Bronchial epithelial cell (primary cell): ENCODE data around the gene SNX32. TPM values are rescaled to one million over a fixed set of nuclear protein-coding genes. Genes with fewer than 3 reads are reported as not detected.
A peak's percentile ranks its signal among the peaks of the same experiment; 100 is the strongest.
"Not testable (repeated sequence)": the region's sequence is repeated elsewhere in the genome, so short reads cannot be mapped to it uniquely, and the experiment has no call there.

Source experiments
- DNase-seq: peaks from one replicate; pipeline ENCODE4 v3.0.0-alpha.2; 2010; ENCODE audit warnings: low read depth
- FAIRE-seq: peaks from 2 replicates; lab custom pipeline; 2011; peaks lifted over from hg19 to GRCh38; lab: Jason Lieb, UNC
- H3K27me3 ChIP-seq: 2 replicates; pipeline ENCODE4 v1.5.1; 2011; ENCODE audit warnings: low read length; ENCODE audit not compliant: control insufficient read depth, insufficient read depth
- H3K36me3 ChIP-seq: 2 replicates; pipeline ENCODE4 v1.5.1; 2011; ENCODE audit warnings: low read length; ENCODE audit not compliant: control insufficient read depth, insufficient read depth
- H3K4me3 ChIP-seq: 2 replicates; pipeline ENCODE4 v1.5.1; 2011; ENCODE audit warnings: mild to moderate bottlenecking, low read depth, low read length, control low read depth
- total RNA-seq: library from RNA; depleted of rRNA; stranded (reverse); fragments of >200 nt; gene quantifications from 2 replicates; pipeline ENCODE4 v1.2.1, GENCODE V29; 2014
- TF ChIP-seq, protein P1 (sequence below): IDR thresholded peaks from 2 replicates; pipeline ENCODE4 v1.5.1; 2011; ENCODE audit warnings: mild to moderate bottlenecking, moderate library complexity, low read length, control low read depth, inconsistent platforms; ENCODE audit not compliant: insufficient read depth, severe bottlenecking

SNX32 gene
- total RNA-seq, 1 donor from 2014 or later, result not detected

DNA sequence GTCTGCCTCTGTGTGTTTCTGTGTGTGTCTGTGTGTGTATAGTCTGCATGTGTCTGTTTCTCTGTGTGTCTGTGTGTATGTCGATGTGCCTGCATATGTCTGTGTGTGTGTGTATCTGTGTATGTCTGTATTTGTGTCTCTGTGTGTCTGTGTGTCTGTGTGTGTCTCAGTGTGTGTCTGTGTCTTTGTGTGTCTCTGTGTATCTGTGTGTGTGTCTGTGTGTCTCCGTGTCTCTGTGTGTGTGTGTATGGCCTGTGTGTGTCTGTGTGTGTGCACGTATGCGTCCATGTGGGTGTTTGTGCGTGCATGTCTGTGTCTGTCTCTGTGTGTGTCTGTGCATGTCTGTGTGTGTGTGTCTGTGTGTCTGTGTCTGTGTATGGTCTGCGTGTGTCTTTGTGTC lies 439 bp downstream of the SNX32 start:
- Histone ChIP-seq H3K4me3 (peak overlapping the region; percentile 39), H3K27me3 (peaks cover 1% of the 10 kb centered on the region), H3K36me3 (no peaks in the 10 kb centered on the region)
- TF ChIP-seq, protein P1, sequence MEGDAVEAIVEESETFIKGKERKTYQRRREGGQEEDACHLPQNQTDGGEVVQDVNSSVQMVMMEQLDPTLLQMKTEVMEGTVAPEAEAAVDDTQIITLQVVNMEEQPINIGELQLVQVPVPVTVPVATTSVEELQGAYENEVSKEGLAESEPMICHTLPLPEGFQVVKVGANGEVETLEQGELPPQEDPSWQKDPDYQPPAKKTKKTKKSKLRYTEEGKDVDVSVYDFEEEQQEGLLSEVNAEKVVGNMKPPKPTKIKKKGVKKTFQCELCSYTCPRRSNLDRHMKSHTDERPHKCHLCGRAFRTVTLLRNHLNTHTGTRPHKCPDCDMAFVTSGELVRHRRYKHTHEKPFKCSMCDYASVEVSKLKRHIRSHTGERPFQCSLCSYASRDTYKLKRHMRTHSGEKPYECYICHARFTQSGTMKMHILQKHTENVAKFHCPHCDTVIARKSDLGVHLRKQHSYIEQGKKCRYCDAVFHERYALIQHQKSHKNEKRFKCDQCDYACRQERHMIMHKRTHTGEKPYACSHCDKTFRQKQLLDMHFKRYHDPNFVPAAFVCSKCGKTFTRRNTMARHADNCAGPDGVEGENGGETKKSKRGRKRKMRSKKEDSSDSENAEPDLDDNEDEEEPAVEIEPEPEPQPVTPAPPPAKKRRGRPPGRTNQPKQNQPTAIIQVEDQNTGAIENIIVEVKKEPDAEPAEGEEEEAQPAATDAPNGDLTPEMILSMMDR, result no peak
- DNase-seq, result no peak
- peak; percentile 92 for FAIRE-seq

DNA sequence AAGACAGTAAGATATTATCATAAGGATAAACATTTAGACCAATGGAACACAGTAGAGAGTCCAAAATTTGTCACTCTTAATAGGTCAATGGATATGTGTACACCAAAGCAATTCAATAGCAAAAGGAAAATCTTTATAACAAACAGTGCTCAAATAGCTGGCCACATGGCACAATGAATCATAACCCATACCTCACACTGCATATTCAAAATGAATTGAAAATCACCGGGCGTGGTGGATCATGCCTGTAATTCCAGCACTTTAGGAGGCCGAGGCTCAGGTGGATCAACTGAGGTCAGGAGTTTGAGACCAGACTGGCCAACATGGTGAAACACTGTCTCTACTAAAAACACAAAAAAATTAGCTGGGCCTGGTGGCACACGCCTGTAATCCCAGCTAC lies 8.4 kb downstream of the SNX32 start:
- Histone ChIP-seq H3K27me3 (no peaks in the 10 kb centered on the region), H3K36me3 (no peaks in the 10 kb centered on the region), H3K4me3 (no peak overlapping the region)
- TF ChIP-seq, protein P1, result no peak
- FAIRE-seq (no peak), DNase-seq (no peak)

DNA sequence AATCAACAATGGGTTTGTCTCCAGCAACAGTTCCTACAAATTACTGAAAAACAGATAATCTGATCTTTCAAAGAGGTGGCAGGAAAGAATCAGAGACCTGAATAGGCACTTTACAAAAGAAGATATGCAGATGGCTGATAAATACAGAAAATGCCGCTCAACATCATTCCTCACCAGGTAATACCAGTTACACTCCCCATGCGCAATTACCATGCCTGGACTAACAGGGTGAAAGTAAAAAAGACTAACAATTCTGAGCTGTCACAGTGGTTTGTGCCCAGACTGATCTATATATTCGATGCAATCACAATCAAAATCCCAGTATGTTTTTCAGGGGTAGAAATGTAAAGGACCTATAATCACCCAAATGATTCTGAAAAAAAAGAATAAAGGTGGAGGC lies 10.0 kb downstream of the SNX32 start:
- no peaks in the 10 kb centered on the region for H3K27me3 ChIP-seq
- no peaks in the 10 kb centered on the region for H3K36me3 ChIP-seq
- no peak for DNase-seq
- TF ChIP-seq, protein P1, result no peak
- H3K4me3 ChIP-seq, result no peak overlapping the region
- no peak for FAIRE-seq

GRCh38 chr11:65844231-65844872 lies 10.6 kb downstream of the SNX32 start:
- TF ChIP-seq, protein P1, result no peak
- FAIRE-seq, result no peak
- no peaks in the 10 kb centered on the region for H3K36me3 ChIP-seq
- no peak for DNase-seq
- H3K27me3 ChIP-seq, result no peaks in the 10 kb centered on the region
- H3K4me3 ChIP-seq, result no peak overlapping the region

- DNase-seq (no peak), FAIRE-seq (no peak)
- Histone ChIP-seq H3K27me3 (no peaks in the 10 kb centered on the region), H3K36me3 (peaks cover 2% of the 10 kb centered on the region), H3K4me3 (no peak overlapping the region)
- TF ChIP-seq, protein P1, result no peak
Observed at GRCh38 chr11:65847746-65848145, 14.0 kb downstream of the SNX32 start.

DNA sequence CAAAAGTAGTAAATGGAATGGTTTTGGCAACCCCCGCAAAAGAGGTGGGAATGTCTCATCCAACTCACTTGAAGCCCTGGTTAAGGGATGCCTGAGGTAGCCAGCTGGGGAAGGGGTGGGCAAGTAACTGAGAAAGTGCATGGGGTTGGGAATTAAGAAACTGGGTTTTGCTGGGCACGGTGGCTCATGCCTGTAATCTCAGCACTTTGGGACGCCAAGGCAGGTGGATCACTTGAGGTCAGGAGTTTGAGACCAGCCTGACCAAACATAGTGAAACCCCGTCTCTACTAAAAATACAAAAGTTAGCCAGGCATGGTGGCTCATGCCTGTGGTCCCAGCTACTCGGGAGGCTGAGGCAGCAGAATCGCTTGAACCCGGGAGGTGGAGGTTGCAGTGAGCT lies 14.9 kb downstream of the SNX32 start:
- not testable (repeated sequence) for H3K4me3 ChIP-seq, DNase-seq, FAIRE-seq, H3K27me3 ChIP-seq
- H3K36me3 ChIP-seq, result peaks cover 10% of the 10 kb centered on the region
